Embryonic facial prominence (tissue), 1 donor: ENCODE results near the gene PTCRA.
"Not testable (repeated sequence)": the region's sequence is repeated elsewhere in the genome, so short reads cannot be mapped to it uniquely, and the experiment has no call there.

Experiments used
- DNase-seq: peaks from one replicate; pipeline ENCODE4 v3.0.0-alpha.2; 2016; ENCODE audit errors: extremely low spot score

The PTCRA gene

DNA sequence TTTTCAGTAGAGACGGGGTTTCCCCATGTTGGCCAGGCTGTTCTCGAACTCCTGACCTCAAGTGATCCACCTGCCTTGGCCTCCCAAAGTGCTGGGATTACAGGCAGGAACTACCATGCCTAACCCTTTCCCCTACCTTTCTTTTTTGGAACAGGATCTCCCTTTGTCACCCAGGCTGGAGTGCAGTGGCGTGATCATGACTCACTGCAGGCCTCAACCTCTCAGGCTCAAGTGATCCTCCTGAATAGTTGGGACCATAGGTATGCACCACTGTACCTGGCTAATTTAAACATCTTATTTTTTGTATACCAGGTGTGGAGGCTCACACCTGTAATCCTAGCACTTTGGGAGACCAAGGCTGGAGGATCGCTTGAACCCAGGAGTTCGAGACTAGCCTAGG is 25.5 kb downstream of the PTCRA start:
- not testable (repeated sequence) for DNase-seq

DNA sequence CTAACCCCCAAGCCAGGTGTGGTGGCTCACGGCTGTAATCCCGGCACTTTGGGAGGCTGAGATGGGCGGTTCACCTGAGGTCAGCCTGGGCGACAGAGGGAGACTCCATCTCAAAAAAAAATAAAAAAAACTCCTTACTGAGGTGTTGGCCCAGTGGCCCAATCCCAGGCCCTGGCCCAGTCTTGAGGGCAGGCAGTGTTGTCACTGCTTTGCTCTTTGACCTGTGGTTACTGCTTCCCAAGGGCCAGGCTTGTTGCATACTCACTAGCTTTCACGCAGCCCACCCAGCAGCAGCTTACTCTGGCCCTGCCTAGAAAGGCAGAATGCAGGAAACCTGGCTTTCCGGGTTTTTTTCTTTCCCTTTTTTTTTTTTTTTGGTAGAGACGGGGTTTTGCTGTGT is 26.6 kb downstream of the PTCRA start:
- no peak for DNase-seq

DNA sequence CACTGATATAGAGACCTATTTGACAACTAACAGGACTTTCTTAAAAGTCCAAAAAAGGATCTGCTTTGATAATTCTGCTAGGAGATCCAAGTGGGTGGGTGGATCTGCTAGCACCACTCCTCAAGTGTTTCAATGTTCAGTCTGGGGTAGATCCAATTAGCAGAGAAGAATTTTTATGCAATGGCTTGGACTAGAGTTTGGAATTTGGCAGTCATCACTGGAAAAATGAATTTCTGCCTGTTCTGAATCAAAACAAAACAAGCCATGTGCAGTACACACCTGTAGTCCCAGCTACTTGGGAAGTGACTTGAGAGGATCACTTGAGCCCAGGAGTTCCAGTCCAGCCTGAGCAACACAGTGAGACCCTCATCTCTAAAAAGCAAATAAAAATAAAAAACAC is 32.1 kb downstream of the PTCRA start:
- no peak for DNase-seq

DNA sequence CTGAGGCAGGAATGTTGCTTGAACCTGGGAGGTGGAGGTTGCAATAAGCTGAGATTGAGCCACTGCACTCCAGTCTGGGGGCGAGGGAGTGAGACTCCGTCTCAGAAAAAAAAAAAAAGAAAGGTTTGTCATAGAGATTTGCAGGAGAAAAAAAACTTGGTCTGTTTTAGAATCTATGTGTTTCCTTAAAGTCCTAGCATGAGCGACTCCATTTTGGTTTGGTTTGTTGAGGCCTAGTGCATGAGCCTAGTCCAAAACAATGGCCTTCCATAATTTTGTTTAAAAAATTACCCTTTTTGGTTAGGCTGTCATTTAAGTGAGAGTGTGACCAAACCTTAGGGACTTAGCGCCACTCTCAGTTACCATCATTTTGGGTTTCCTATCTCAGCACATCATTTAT is 36.5 kb downstream of the PTCRA start:
- no peak for DNase-seq

GRCh38 chr6:42954405-42954804 is 38.6 kb downstream of the PTCRA start:
- not testable (repeated sequence) for DNase-seq

GRCh38 chr6:42958125-42958524 is 42.3 kb downstream of the PTCRA start:
- DNase-seq, result no peak

GRCh38 chr6:42959917-42960242 is 44.0 kb downstream of the PTCRA start:
- no peak for DNase-seq

- no peak for DNase-seq
These were observed 44.6 kb downstream of the PTCRA start, which contains the start of gene GNMT for GRCh38 chr6:42960243-42961019. TSS of gene GNMT (plus strand) at chr6:42960754. CDS start at chr6:42960768, 14 bp downstream.

GRCh38 chr6:42961020-42961470 is 45.2 kb downstream of the PTCRA start:
- no peak for DNase-seq

GRCh38 chr6:42962096-42962495 is 46.2 kb downstream of the PTCRA start:
- DNase-seq, result no peak

- DNase-seq, result no peak
These were observed 46.8 kb downstream of the PTCRA start for GRCh38 chr6:42962502-42963178.

GRCh38 chr6:42963179-42963854 is 47.5 kb downstream of the PTCRA start:
- DNase-seq, result no peak

DNA sequence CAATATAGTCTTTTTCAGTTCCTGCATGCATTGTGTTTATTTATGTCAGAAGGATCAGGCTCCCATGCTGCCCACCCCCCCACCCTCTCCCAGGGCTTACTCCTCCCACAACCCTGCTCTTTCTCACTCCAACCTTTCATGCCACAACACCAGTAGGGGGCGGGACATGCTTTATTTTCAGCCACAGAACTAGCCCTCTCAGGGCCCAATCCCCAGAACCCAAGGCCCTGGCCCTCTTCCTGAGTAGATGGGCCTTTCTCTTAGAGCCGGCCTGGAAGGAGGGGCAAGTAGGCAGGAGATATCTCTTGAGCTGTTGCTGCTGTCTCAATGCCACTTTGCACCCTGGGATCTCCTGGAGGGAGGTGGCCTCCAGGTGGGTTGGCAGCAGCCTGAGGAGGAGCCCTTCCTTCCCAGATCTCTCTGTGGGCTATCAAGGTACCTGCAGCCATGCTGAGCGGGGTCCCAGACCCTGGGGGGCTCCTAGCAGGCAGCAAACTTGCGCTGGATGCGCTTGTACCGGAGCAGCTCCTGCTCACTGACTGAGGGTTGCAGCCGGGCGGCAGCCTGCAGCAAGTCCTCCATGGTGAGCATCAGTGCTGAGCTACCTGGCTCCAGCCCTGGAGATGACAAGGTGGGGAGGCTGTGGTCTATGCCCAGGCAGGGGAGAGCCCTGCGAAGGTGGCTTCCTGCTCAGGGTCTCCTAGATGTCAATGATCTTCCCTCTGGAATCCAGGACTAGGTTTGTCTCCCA is 48.2 kb downstream of the PTCRA start:
- no peak for DNase-seq

DNA sequence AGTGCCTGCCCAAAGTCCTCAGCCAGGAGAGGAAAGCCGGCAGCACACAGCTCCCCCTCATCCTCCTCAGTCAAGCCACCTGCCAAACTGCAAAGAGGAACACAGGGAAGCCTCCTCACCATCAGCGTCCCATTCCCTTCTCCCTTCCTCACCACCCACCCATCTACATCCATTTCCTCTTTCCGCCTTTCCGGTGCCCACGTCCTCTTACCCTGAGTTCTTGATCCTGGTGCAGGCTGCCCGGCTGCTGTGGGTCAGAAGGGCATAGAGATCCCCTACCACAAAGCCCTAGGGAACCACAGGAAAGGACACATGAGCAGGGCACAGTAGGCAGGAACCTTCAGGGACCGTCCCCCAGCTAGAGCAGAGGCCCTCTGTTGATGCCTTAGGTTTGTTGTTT is 50.7 kb downstream of the PTCRA start:
- DNase-seq, result no peak

GRCh38 chr6:42967228-42967627 is 51.4 kb downstream of the PTCRA start:
- DNase-seq, result no peak

DNA sequence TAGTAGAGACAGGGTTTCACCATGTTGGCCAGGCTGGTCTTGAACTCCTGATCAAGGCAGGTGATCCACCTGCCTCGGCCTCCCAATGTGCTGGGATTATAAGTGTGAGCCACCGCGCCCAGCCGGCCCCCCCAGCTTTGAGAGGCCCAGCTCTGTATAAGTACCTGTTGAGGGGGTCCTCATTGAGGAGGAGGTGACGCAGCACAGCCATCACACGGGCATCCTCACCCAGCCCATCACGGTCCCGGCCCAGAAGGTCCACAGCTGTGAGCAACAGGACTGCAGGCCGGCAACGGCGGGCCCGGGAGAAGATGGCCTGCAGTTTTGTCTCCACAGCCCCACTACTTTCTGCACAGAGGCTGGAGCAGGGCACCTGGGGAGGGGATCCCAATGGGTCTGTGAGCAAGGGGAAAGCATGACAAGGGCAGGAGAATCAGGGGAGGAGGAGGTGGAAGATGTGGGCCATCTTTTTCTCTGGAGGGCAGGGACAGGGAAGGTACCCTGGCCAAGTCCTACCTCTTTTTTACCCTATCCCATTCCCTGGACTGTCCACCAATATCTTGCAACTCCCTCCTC is 52.4 kb downstream of the PTCRA start:
- DNase-seq, result no peak

GRCh38 chr6:42968783-42969182 is 52.9 kb downstream of the PTCRA start:
- DNase-seq, result no peak

DNA sequence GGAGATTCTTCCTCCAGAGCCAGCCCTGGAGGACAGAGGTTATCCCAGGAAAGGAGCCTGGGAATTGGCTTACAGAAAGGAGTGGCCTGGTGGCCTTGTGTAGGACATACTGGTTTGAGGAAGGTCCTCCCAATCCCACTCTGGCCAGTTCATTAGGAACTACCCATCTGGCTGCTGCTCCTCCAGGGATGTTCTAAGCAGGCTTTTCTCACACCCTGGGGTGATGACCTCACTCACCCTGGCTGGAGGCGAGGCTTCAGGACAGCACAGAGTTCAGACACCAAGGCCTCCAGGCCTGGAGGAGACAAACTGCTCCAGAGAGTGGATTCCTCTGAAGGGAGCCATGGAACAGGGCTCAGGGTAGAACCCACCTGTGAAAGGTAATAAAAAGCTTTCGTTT is 53.6 kb downstream of the PTCRA start:
- no peak for DNase-seq

- no peak for DNase-seq
These were observed 54.1 kb downstream of the PTCRA start for GRCh38 chr6:42969934-42970333.

DNA sequence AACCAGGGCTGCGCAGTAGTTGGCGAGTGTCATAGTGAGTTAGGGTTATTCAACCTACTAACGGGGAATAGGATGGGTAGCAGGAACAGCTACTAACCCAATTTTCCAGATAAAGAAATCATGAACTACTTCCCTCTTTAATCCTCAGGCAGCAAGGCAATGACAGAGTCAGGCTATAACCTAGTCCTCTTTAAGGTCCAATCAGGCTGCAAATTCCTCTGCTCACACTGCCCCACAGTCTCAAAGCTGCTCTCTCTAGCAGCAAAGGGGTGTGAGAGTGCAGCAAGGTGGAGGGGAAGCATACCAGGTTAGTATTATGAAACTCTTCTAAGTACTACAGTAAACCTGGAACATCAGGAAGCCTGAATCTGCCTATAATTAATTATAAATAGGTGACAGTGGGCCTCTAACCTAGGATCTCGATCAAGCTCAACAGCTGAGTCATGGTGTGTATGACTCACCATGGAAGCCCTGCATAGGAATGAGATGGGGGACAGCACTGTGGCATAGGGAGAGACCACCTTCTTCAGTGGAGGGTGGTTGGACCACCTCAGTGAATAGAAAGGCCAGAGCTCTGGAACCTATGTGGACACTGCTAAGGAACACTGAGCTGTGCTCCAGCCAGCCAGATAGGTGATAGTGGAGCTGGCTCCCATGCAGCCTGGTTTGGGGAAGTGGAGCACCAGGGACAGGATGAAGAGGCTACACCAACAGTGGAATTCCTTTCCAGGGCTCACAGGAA is 55.2 kb downstream of the PTCRA start:
- no peak for DNase-seq

GRCh38 chr6:42971746-42972327 is 56.0 kb downstream of the PTCRA start:
- no peak for DNase-seq
